ENCODE measurements around the gene CD69.
A peak's percentile ranks its signal among the peaks of the same experiment; 100 is the strongest.

Gene CD69

DNA sequence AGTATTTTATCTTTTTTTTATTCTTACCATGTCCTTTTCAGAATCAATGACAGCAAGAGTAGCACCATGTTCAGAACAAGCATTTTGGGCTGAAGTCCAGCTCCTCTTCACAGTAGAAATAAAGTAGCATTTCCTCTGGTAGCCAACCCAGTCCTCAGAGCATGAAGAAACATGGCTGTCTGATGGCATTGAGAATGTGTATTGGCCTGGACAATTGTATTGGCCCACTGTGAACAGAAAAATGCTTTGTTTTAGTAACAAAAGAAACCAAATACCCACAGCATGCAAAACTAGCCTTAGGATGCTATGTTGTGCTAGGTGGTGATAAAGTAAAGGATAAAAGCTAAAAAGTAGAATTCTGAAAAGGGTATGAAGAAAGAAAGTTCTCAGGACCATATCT lies 5.7 kb downstream of the CD69 start:
- Histone ChIP-seq H3K9ac (ENCODE audit: low read length) (no peak overlapping the region), H3K4me3 (ENCODE audit: low read length) (no peak overlapping the region), H3K9me3 (ENCODE audit: control insufficient read depth, low read depth, low read length) (no peaks in the 10 kb centered on the region), H3K27me3 (ENCODE audit: control insufficient read depth, insufficient read depth, low read length) (no peaks in the 10 kb centered on the region), H3K4me1 (ENCODE audit: control insufficient read depth, low read depth, low read length) (no peaks in the 10 kb centered on the region), H3K27ac (ENCODE audit: low read length) (no peak overlapping the region), H3K36me3 (ENCODE audit: control insufficient read depth, low read depth, low read length) (no peaks in the 10 kb centered on the region)

DNA sequence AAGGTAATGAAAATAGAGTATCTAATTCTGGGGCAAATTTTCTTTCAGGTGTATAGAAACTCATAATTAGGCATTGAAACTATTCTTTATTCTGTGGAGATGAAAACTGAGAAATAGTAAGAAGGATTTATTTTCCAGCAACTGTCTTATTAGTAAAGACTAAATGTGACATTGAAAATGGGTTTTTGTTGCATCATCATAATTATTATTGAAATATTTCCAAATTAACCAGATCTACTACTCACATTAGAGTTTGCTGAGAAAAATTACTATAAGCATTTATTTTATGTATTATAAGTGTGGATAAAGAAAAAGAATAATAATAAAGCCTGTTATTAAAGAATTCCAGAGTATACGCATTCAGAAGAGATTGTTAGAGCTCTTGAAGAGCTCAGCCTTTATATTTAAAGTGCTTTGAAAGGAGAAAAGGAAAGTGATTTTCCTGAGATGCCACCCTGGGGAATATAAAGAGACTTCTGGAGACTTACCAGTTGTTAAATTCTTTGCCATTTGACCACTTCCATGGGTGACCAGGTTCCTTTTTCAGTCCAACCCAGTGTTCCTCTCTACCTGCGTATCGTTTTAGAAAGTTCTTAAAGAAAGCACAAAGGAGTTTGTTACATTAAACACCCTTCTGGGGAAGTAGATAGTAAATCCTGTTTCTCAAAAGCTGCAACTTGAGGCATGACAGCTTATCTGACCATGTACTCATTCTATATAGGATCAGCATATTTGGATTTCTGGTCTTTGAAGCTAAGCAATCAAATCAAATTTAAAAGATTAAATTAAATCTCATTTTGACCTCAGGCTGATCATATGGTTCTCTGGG lies 6.4 kb downstream of the CD69 start:
- Histone ChIP-seq H3K27ac (ENCODE audit: low read length) (no peak overlapping the region), H3K4me3 (ENCODE audit: low read length) (no peak overlapping the region), H3K4me1 (ENCODE audit: control insufficient read depth, low read depth, low read length) (no peaks in the 10 kb centered on the region), H3K27me3 (ENCODE audit: control insufficient read depth, insufficient read depth, low read length) (no peaks in the 10 kb centered on the region), H3K9me3 (ENCODE audit: control insufficient read depth, low read depth, low read length) (no peaks in the 10 kb centered on the region), H3K36me3 (ENCODE audit: control insufficient read depth, low read depth, low read length) (no peaks in the 10 kb centered on the region), H3K9ac (ENCODE audit: low read length) (no peak overlapping the region)

DNA sequence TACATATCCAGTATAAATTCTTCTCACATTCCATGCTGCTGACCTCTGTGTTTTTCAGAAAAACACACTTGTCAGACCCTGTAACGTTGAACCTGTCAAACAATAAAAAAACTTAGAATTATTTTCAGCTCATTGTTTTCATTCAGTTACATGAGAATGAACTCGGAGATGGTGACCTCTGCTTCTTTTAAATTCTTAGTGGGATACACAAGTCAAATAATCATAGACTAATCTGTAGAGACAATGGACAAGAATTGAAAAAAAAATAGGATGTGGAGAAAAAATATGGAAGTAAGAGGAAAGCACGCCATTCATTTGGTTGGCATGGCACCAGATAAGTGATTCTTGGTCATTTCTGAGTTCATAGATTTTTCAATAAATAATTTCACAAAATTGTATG lies 7.2 kb downstream of the CD69 start:
- Histone ChIP-seq H3K9me3 (ENCODE audit: control insufficient read depth, low read depth, low read length) (no peaks in the 10 kb centered on the region), H3K27me3 (ENCODE audit: control insufficient read depth, insufficient read depth, low read length) (no peaks in the 10 kb centered on the region), H3K4me1 (ENCODE audit: control insufficient read depth, low read depth, low read length) (no peaks in the 10 kb centered on the region), H3K36me3 (ENCODE audit: control insufficient read depth, low read depth, low read length) (no peaks in the 10 kb centered on the region), H3K27ac (ENCODE audit: low read length) (no peak overlapping the region), H3K9ac (ENCODE audit: low read length) (no peak overlapping the region), H3K4me3 (ENCODE audit: low read length) (no peak overlapping the region)

DNA sequence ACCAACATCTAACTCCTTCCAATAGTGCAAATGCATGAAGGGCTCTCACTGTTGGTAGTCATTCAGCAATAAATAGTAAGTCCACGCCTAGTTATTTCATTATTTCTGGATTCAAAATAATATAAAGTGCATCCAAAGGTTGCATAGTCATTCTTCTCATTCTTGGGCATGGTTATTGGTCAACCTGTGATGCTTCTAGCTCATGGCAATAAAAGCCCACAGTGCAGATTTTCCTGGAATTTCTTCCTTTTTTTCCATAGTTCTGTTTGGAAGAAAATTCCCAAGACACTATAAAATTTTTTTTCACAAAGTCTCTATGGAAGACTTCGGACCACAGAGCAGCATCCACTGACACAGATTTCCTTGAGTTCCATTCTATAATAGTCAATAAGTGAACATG lies 7.6 kb downstream of the CD69 start:
- Histone ChIP-seq H3K9me3 (ENCODE audit: control insufficient read depth, low read depth, low read length) (no peaks in the 10 kb centered on the region), H3K4me1 (ENCODE audit: control insufficient read depth, low read depth, low read length) (no peaks in the 10 kb centered on the region), H3K36me3 (ENCODE audit: control insufficient read depth, low read depth, low read length) (no peaks in the 10 kb centered on the region), H3K27ac (ENCODE audit: low read length) (no peak overlapping the region), H3K9ac (ENCODE audit: low read length) (no peak overlapping the region), H3K27me3 (ENCODE audit: control insufficient read depth, insufficient read depth, low read length) (no peaks in the 10 kb centered on the region), H3K4me3 (ENCODE audit: low read length) (no peak overlapping the region)

DNA sequence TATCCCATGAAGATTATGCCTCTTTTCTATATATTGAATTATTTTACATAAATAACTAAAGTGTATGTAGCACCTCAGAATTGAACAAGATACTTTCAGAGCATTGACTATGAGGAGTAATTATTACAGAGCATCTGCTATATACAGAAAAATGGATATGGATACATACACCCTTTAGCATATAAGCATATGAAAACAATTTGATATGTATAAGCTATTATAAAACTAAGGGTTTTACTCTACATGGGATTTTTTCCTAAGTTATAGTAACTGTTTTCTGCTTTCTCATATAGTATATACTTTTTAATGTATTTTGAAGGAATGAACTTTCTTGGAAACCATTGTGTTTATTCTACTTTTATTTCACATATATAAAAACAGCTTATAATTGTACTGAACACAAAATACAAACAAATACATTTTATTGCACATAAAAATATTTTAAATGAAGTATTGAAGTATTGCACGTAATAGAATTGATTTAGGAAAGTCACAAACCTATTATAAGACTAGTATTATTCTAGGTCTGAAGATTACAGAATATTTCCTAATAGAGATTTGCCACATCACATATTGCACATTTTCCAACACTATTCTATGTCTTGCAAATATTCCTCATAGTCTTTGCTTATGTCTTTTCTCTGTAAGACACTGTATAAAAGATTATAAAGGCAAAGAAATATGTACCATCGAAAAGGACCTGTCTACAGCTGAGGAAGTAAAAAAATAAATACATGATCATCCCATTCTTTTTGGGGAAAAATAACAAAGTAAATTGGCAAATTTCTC lies 8.4 kb downstream of the CD69 start:
- no peaks in the 10 kb centered on the region for H3K4me1 ChIP-seq (ENCODE audit: control insufficient read depth, low read depth, low read length)
- H3K27ac ChIP-seq (ENCODE audit: low read length), result no peak overlapping the region
- no peaks in the 10 kb centered on the region for H3K36me3 ChIP-seq (ENCODE audit: control insufficient read depth, low read depth, low read length)
- no peaks in the 10 kb centered on the region for H3K27me3 ChIP-seq (ENCODE audit: control insufficient read depth, insufficient read depth, low read length)
- H3K9me3 ChIP-seq (ENCODE audit: control insufficient read depth, low read depth, low read length), result no peaks in the 10 kb centered on the region
- no peak overlapping the region for H3K4me3 ChIP-seq (ENCODE audit: low read length)
- no peak overlapping the region for H3K9ac ChIP-seq (ENCODE audit: low read length)

DNA sequence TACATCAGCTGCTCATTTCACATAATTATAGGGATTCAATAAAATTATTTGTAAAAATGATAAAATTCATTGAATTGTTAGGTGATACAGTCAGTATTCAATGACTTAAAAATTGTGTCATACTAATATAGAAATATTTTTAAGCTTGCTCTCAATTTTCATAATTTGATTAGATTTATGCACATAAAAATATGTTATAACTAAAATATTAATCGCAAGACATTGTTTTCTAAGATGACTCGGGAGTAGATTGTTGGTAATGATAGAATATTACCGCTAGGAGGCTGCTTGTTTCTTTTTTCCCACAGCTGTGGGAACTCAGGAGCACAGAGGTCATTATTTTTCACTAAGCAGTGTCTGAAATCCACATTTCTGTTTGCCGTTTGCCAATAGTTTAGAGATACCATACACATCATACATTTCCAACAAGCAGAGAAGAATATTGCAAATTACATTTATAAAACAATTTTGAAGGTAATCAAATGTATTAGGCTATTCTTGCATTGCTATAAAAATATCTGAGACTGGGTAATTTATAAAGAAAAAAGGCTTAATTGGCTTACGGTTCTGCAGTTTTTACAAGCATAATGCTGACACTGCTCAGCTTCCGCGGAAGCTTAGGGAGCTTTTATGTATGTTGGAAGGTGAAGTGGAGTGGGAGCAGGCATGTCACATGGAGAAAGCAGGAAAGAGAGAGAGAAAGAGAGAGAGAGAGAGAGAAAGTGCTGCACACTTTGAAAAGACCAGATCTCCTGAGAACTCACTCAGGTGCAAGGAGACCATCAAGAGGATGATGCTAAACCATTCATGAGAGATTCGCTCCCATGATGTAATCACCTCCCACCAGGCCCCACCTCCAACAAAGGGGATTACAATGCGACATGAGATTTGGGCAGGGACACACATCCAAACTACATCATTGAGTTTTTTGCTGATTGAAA lies 9.2 kb downstream of the CD69 start:
- Histone ChIP-seq H3K27ac (ENCODE audit: low read length) (no peak overlapping the region), H3K9me3 (ENCODE audit: control insufficient read depth, low read depth, low read length) (no peaks in the 10 kb centered on the region), H3K27me3 (ENCODE audit: control insufficient read depth, insufficient read depth, low read length) (no peaks in the 10 kb centered on the region), H3K4me3 (ENCODE audit: low read length) (no peak overlapping the region), H3K36me3 (ENCODE audit: control insufficient read depth, low read depth, low read length) (no peaks in the 10 kb centered on the region), H3K9ac (ENCODE audit: low read length) (no peak overlapping the region), H3K4me1 (ENCODE audit: control insufficient read depth, low read depth, low read length) (no peaks in the 10 kb centered on the region)

DNA sequence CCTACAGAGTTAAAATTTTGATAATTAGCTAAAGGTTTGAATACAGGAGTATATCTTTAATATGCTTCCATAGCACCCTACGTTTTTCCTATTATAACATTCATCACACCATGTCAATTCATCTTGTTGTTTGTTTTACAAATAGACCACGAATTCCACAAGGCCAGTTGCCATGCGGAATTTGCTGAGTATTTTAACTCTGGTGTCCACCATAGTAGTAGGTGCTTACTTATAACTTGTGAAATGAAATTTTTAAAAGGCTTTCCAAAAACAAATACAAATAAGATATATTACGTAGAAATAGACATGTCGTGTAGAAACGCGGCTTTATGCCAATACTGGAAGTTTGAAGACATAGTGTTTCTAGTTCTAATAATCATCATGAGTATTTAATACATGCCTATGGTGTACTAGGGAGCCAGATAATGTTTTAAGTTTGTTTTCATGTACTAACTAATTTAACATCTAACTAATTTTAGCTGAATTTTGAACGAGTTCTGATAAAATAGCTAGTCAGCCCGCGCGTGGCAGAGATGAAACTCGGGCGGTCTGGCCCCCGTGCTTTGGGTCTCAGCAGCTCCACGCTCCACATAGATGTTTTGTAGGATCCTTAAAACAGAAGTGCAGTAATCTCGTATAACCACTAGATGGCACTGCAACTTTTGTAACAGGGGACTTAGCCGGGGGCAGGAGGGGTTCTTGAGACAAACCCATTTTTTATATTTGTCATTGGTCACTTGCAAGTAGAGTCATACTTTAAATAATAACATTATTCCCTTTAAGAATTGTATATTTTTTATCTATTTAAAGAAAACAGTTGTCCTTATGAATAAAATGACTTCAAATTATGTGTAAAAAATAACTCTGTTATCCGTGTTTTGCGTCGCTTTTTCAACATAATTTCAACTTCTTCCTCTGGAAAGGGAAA lies 10.2 kb downstream of the CD69 start:
- no peaks in the 10 kb centered on the region for H3K4me1 ChIP-seq (ENCODE audit: control insufficient read depth, low read depth, low read length)
- no peak overlapping the region for H3K27ac ChIP-seq (ENCODE audit: low read length)
- H3K4me3 ChIP-seq (ENCODE audit: low read length), result peak overlapping the region; percentile 30
- H3K36me3 ChIP-seq (ENCODE audit: control insufficient read depth, low read depth, low read length), result no peaks in the 10 kb centered on the region
- no peak overlapping the region for H3K9ac ChIP-seq (ENCODE audit: low read length)
- no peaks in the 10 kb centered on the region for H3K9me3 ChIP-seq (ENCODE audit: control insufficient read depth, low read depth, low read length)
- no peaks in the 10 kb centered on the region for H3K27me3 ChIP-seq (ENCODE audit: control insufficient read depth, insufficient read depth, low read length)

DNA sequence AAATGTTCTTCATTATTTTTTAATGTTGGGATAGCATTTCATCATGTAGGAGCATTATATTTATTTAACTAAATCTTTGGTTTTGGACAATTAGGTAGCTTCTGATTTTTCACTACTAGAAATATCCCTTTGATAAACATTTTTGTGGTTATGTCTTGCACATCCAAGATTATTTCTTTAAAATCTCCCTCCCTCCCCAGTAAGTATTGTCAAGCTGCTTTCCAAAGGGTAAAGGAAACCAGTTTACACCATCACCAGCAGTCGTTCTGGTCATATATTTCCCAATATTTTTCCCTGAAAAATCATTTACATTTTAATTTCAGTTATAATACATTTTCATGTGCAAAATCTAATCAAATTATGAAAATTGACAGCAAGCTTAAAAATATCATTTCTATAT lies 11.1 kb downstream of the CD69 start:
- Histone ChIP-seq H3K9ac (ENCODE audit: low read length) (no peak overlapping the region), H3K27me3 (ENCODE audit: control insufficient read depth, insufficient read depth, low read length) (no peaks in the 10 kb centered on the region), H3K4me1 (ENCODE audit: control insufficient read depth, low read depth, low read length) (no peaks in the 10 kb centered on the region), H3K36me3 (ENCODE audit: control insufficient read depth, low read depth, low read length) (no peaks in the 10 kb centered on the region), H3K9me3 (ENCODE audit: control insufficient read depth, low read depth, low read length) (no peaks in the 10 kb centered on the region), H3K27ac (ENCODE audit: low read length) (no peak overlapping the region), H3K4me3 (ENCODE audit: low read length) (no peak overlapping the region)

DNA sequence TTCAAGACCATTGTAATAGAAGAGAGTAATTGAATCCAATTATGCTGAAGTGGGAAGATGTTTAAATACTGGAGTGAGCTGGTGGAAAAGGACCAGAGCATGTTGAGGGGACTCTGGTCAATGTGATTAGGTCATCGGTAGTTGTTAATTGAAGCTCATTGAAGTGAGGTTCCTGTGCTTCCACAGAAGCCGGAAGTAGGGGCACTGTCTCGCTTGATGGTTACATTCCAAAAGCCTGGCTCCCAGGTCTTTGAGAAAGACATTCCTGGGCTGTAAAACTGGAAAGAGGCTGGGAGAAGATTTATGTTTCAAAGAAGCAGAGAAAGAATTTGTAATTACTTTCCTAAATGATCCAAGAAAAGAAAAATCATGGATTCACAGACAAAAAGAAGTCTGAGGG lies 15.5 kb downstream of the CD69 start:
- Histone ChIP-seq H3K9me3 (ENCODE audit: control insufficient read depth, low read depth, low read length) (no peaks in the 10 kb centered on the region), H3K9ac (ENCODE audit: low read length) (no peak overlapping the region), H3K36me3 (ENCODE audit: control insufficient read depth, low read depth, low read length) (no peaks in the 10 kb centered on the region), H3K27me3 (ENCODE audit: control insufficient read depth, insufficient read depth, low read length) (no peaks in the 10 kb centered on the region), H3K4me3 (ENCODE audit: low read length) (no peak overlapping the region), H3K4me1 (ENCODE audit: control insufficient read depth, low read depth, low read length) (no peaks in the 10 kb centered on the region), H3K27ac (ENCODE audit: low read length) (no peak overlapping the region)

DNA sequence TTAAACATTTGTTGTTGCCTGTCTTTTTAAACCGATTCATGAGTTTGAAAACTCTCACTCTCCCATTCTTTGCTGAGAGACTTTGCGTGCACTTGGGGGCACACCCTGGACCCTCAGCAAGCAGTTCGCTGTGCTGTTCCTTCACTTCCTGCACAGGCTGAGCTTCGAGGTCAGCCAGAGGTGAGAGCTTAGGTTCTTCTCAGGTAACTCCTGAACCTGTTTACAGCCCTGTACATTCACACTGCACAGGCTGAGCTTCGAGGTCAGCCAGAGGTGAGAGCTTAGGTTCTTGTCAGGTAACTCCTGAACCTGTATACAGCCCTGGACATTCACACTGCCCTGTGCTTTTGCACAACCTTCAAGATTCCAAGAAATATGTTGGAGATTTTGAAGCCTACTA lies 18.0 kb downstream of the CD69 start:
- H3K4me3 ChIP-seq (ENCODE audit: low read length), result no peak overlapping the region
- no peak overlapping the region for H3K9ac ChIP-seq (ENCODE audit: low read length)
- H3K27ac ChIP-seq (ENCODE audit: low read length), result no peak overlapping the region
- no peaks in the 10 kb centered on the region for H3K36me3 ChIP-seq (ENCODE audit: control insufficient read depth, low read depth, low read length)
- no peaks in the 10 kb centered on the region for H3K9me3 ChIP-seq (ENCODE audit: control insufficient read depth, low read depth, low read length)
- H3K27me3 ChIP-seq (ENCODE audit: control insufficient read depth, insufficient read depth, low read length), result no peaks in the 10 kb centered on the region
- no peaks in the 10 kb centered on the region for H3K4me1 ChIP-seq (ENCODE audit: control insufficient read depth, low read depth, low read length)
